SK-N-SH (cell line): Measurements from ENCODE around the gene SNRNP25. TPM values are rescaled to one million over a fixed set of nuclear protein-coding genes. Genes with fewer than 3 reads are reported as not detected.

Experiments used
- CTCF ChIA-PET: fragments of 300-600, 350-600 bp; formaldehyde crosslinking; extraction: SDS; loops from one replicate; lab custom pipeline; 2021; lab: Yijun Ruan, JAX
- POLR2A ChIA-PET: fragments of 350-600 bp; sonication (Branson Sonifier 250); formaldehyde crosslinking; extraction: SDS; loops from one replicate; lab custom pipeline; 2020; ENCODE audit warnings: antibody characterized with exemption, inconsistent platforms; lab: Yijun Ruan, JAX
- DNase-seq: peaks from one replicate; pipeline ENCODE4 v3.0.0; 2012
- H2AFZ ChIP-seq: fragments of 200-600 bp; sonication (generic); 2 replicates; pipeline ENCODE4 v1.8.1; 2016; ENCODE audit warnings: antibody characterized with exemption, mild to moderate bottlenecking, low read depth
- H3F3A ChIP-seq: fragments of 200-600 bp; sonication (generic); replicated peaks from 2 replicates; pipeline ENCODE3; 2016; ENCODE audit warnings: antibody characterized with exemption, mild to moderate bottlenecking; ENCODE audit not compliant: insufficient read depth
- H3K27ac ChIP-seq, 2 experiments: fragments of 200-500 bp in 1 of 2; fragments of 200-600 bp in 1 of 2; sonication (Bioruptor generic) in 1 of 2; sonication (generic), shearing (Covaris generic) in 1 of 2; 2 replicates each; pipeline versions ENCODE4 v1.5.1 to v1.6.1; 2014 to 2016; ENCODE audit warnings: low read depth in 2 of 2, inconsistent platforms in 1 of 2, low read length in 1 of 2, mild to moderate bottlenecking in 1 of 2, mixed read lengths in 1 of 2
- H3K27me3 ChIP-seq: fragments of 200-600 bp; sonication (generic), shearing (Covaris generic); 2 replicates; pipeline ENCODE4 v1.6.1; 2016; ENCODE audit warnings: mixed run types; ENCODE audit not compliant: insufficient read depth
- H3K36me3 ChIP-seq, 2 experiments: fragments of 200-500 bp in 1 of 2; fragments of 200-600 bp in 1 of 2; sonication (Bioruptor generic) in 1 of 2; sonication (generic) in 1 of 2; replicated peaks in 1 of 2; 2 replicates each; pipeline versions ENCODE3 to v1.5.1; 2014 to 2016; ENCODE audit warnings: low read length in 1 of 2, mild to moderate bottlenecking in 1 of 2; ENCODE audit not compliant: insufficient read depth in 2 of 2, control insufficient read depth in 1 of 2
- H3K4me1 ChIP-seq, 2 experiments: fragments of 200-500 bp in 1 of 2; fragments of 200-600 bp in 1 of 2; sonication (Bioruptor generic) in 1 of 2; sonication (generic), shearing (Covaris generic) in 1 of 2; 2 replicates each; pipeline versions ENCODE4 v1.5.1 to v1.6.1; 2014 to 2016; ENCODE audit warnings: low read depth in 1 of 2, low read length in 1 of 2, mixed run types in 1 of 2; ENCODE audit not compliant: insufficient read depth in 2 of 2, control insufficient read depth in 1 of 2
- H3K4me2 ChIP-seq: fragments of 200-600 bp; sonication (generic), shearing (Covaris generic); 2 replicates; pipeline ENCODE4 v1.6.1; 2017; ENCODE audit warnings: mixed run types
- H3K4me3 ChIP-seq, 2 experiments: fragments of 200-500 bp in 1 of 2; fragments of 200-600 bp in 1 of 2; sonication (Bioruptor generic) in 1 of 2; sonication (generic), shearing (Covaris generic) in 1 of 2; 2 replicates each; pipeline versions ENCODE4 v1.5.1 to v1.8.1; 2014 to 2016; ENCODE audit warnings: low read depth in 2 of 2, inconsistent platforms in 1 of 2, low read length in 1 of 2, mild to moderate bottlenecking in 1 of 2, mixed read lengths in 1 of 2, moderate library complexity in 1 of 2
- H3K79me2 ChIP-seq: fragments of 200-600 bp; sonication (generic); 2 replicates; pipeline ENCODE4 v1.8.1; 2017; ENCODE audit warnings: mild to moderate bottlenecking; ENCODE audit not compliant: insufficient read depth
- H3K9ac ChIP-seq: fragments of 200-600 bp; sonication (generic); 2 replicates; pipeline ENCODE4 v1.6.1; 2017; ENCODE audit warnings: mixed run types
- H3K9me2 ChIP-seq: fragments of 200-600 bp; sonication (generic); 2 replicates; pipeline ENCODE4 v1.6.1; 2017; ENCODE audit warnings: mixed run types
- H3K9me3 ChIP-seq: fragments of 200-600 bp; sonication (generic); 2 replicates; pipeline ENCODE4 v1.6.1; 2017; ENCODE audit warnings: mixed run types, mild to moderate bottlenecking, moderate library complexity
- H4K20me1 ChIP-seq: fragments of 200-600 bp; sonication (generic); 2 replicates; pipeline ENCODE4 v1.6.1; 2017; ENCODE audit warnings: mild to moderate bottlenecking, mixed run types; ENCODE audit not compliant: insufficient read depth
- CHD2 ChIP-seq: fragments of 150-350 bp; IDR thresholded peaks from 2 replicates; pipeline ENCODE4 v1.6.1; 2018; ENCODE audit warnings: low read length; ENCODE audit not compliant: partially characterized antibody
- EZH2phosphoT487 ChIP-seq: fragments of 200-600 bp; sonication (generic); IDR thresholded peaks from 2 replicates; pipeline ENCODE4 v1.6.1; 2017; ENCODE audit warnings: low read depth, mixed run types, mild to moderate bottlenecking, antibody characterized with exemption, moderate library complexity, borderline replicate concordance
- FOSL2 ChIP-seq: IDR thresholded peaks from 2 replicates; pipeline ENCODE4 v1.4.0; 2012; ENCODE audit warnings: low read depth, mild to moderate bottlenecking, moderate library complexity, borderline replicate concordance
- FOXJ3 ChIP-seq: sonication (generic); formaldehyde crosslinking; IDR thresholded peaks from 2 replicates; pipeline ENCODE4 v1.5.1; 2020; ENCODE audit warnings: mild to moderate bottlenecking, missing genetic modification reagents
- GABPA ChIP-seq: IDR thresholded peaks from 2 replicates; pipeline ENCODE4 v1.4.0; 2012; ENCODE audit warnings: low read depth, mild to moderate bottlenecking
- JUND ChIP-seq: IDR thresholded peaks from 2 replicates; pipeline ENCODE4 v1.4.0; 2012
- NRF1 ChIP-seq: IDR thresholded peaks from 2 replicates; pipeline ENCODE4 v1.6.1; 2012; ENCODE audit warnings: low read depth, mild to moderate bottlenecking, low read length
- POLR2AphosphoS5 ChIP-seq: IDR thresholded peaks from 2 replicates; pipeline ENCODE4 v1.6.1; 2012; ENCODE audit warnings: low read depth, low read length
- RCOR1 ChIP-seq: fragments of 150-350 bp; IDR thresholded peaks from 2 replicates; pipeline ENCODE4 v1.6.1; 2017; ENCODE audit warnings: antibody characterized with exemption, low read length
- RXRA ChIP-seq: IDR thresholded peaks from 2 replicates; pipeline ENCODE4 v1.4.0; 2012; ENCODE audit warnings: low read depth, mild to moderate bottlenecking, borderline replicate concordance
- SIN3A ChIP-seq: IDR thresholded peaks from 2 replicates; pipeline ENCODE4 v1.6.1; 2012; ENCODE audit warnings: low read depth, mild to moderate bottlenecking, low read length, moderate library complexity, borderline replicate concordance
- SMC3 ChIP-seq: IDR thresholded peaks from 2 replicates; pipeline ENCODE4 v1.6.1; 2012; ENCODE audit warnings: low read depth, low read length, improper control_type of control experiment
- TAF1 ChIP-seq: IDR thresholded peaks from 2 replicates; pipeline ENCODE4 v1.6.1; 2012; ENCODE audit warnings: low read depth, mild to moderate bottlenecking, low read length, moderate library complexity, borderline replicate concordance
- ZBTB33 ChIP-seq: IDR thresholded peaks from 2 replicates; pipeline ENCODE4 v1.4.0; 2012; ENCODE audit warnings: low read depth, borderline replicate concordance
- WGBS: methylation state at CpG from one replicate; pipeline ENCODE4 v1.1.6; 2017; ENCODE audit warnings: low lambda C conversion rate; 5-methylcytosine and 5-hydroxymethylcytosine counted together
- polyA plus RNA-seq, 3 experiments: library from polyadenylated mRNA; depleted of rRNA; stranded (reverse); fragments of >200 nt; gene quantifications; 2 replicates each; pipeline ENCODE4 v1.2.3, GENCODE V29; 2012
- TF ChIP-seq, protein P1 (sequence below): fragments of 150-350 bp; IDR thresholded peaks from 2 replicates; pipeline ENCODE4 v1.6.1; 2017; ENCODE audit warnings: antibody characterized with exemption, low read length, low read depth, borderline replicate concordance
- TF ChIP-seq, protein P2 (sequence below): fragments of 200-600 bp; sonication (generic); IDR thresholded peaks from 2 replicates; pipeline ENCODE4 v1.6.1; 2017; ENCODE audit warnings: antibody characterized with exemption, mild to moderate bottlenecking, moderate library complexity
- TF ChIP-seq, protein P3 (sequence below): fragments of 150-350 bp; IDR thresholded peaks from 2 replicates; pipeline ENCODE4 v1.6.1; 2016; ENCODE audit warnings: mild to moderate bottlenecking, low read depth, low read length
- TF ChIP-seq, protein P4 (sequence below): IDR thresholded peaks from 2 replicates; pipeline ENCODE4; 2012

The SNRNP25 gene
- polyA plus RNA-seq, 1 of the 3 experiments (the other 2 are of a cell fraction): 73.4 TPM

GRCh38 chr16:63466-63865 lies 9.8 kb downstream of the SNRNP25 start:
- no peak overlapping the region for H3K9ac ChIP-seq
- TF ChIP-seq POLR2AphosphoS5: no peak
- H4K20me1 ChIP-seq: peaks cover 40% of the 10 kb centered on the region
- no peak overlapping the region for H2AFZ ChIP-seq
- H3K4me1 ChIP-seq: peaks cover 0 to 3% of the 10 kb centered on the region in 2 experiments; a peak in 1 of 4 replicates
- 80% methylated on average over 1 of the region's 16 CpGs for WGBS
- no peaks in the 10 kb centered on the region for H3K9me2 ChIP-seq
- POLR2A ChIA-PET: interaction anchor here (1.3 to 1.6 kb wide), 2 partner anchors 10 to 33 kb away, joined by 3 to 5 read pairs; partner anchors contain the start of genes POLR3K and SNRNP25
- H3K4me3 ChIP-seq: no peak overlapping the region
- H3K9me3 ChIP-seq: no peaks in the 10 kb centered on the region
- CTCF ChIA-PET: interaction anchor here (1.7 to 21.2 kb wide), 5 partner anchors 9 to 299 kb away, joined by 6 to 793 read pairs (median 46); partner anchors contain the start of genes HBQ1 and RHBDF1
- no peak overlapping the region for H3K27ac ChIP-seq
- no peak overlapping the region for H3K4me2 ChIP-seq
- no peaks in the 10 kb centered on the region for H3K27me3 ChIP-seq
- H3K79me2 ChIP-seq: peaks cover 23% of the 10 kb centered on the region
- DNase-seq: no peak
- H3F3A ChIP-seq: no peaks in the 10 kb centered on the region
- H3K36me3 ChIP-seq: peaks cover 11 to 49% of the 10 kb centered on the region in 2 experiments

DNA sequence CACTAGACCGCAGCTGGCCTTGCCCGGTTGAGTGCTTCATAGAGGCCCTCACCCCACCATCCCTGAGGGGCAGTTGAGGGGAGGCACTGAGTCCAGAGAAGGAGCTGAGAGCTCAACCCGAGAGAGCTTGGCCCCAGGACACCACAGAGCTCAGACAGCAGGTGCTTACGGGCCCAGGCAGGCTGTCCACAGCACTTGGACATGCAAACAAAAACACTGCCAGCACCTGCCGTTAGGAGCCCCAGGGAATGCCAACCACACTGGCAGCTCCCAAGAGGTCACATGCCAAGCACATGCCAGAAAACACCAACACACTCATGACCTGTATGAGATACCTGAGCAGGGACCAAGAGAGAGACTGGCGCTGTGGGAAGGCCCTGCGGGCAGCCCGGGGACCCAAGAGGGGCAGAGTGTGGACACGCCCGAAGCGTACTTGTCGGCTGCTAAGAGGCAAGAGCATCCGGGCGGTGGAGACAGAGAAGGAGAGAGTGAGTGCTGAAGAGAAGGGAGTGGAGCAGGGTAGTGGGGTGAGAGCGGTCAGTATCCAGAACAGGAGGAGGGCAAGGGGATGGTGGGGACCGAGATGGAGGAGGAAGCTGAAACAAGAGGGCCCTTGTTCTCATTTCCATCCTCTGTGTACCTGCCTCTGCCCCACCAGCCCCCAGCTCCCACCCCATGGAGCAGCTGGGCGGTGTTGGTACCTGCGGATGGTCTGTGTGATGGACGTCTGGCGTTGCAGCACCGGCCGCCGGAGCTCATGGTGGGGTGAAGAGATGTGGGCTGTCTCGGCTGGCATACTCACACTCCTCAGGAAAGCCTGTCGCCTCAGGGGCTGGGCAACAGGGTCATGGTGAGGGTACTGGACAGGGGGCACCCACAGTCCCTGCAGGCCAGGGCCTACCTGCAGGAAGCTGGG lies 10.6 kb downstream of the SNRNP25 start:
- whole genome bisulfite sequencing: 90% methylated on average over 21 of the region's 25 CpGs
- Histone ChIP-seq H3K4me2 (no peak overlapping the region), H3K9ac (no peak overlapping the region), H3K27ac (no peak overlapping the region), H3K79me2 (peaks cover 30% of the 10 kb centered on the region), H3K9me3 (no peaks in the 10 kb centered on the region), H3K36me3 (peaks cover 9 to 41% of the 10 kb centered on the region in 2 experiments), H3K4me1 (peaks cover 0 to 3% of the 10 kb centered on the region in 2 experiments; a peak in 1 of 4 replicates), H2AFZ (no peak overlapping the region), H3K27me3 (no peaks in the 10 kb centered on the region), H3F3A (no peaks in the 10 kb centered on the region), H3K9me2 (no peaks in the 10 kb centered on the region), H4K20me1 (peaks cover 48% of the 10 kb centered on the region), H3K4me3 (no peak overlapping the region)
- POLR2A ChIA-PET: interaction anchor here (0.6 to 1.6 kb wide), 2 partner anchors 33 to 136 kb away, joined by 3 to 5 read pairs; no protein-coding TSS in a partner anchor
- CTCF ChIA-PET: interaction anchor here (1.1 to 21.2 kb wide), 10 partner anchors 7 to 299 kb away, joined by 4 to 793 read pairs (median 8); partner anchors contain the start of genes HBQ1 and RHBDF1
- DNase-seq: no peak
- TF ChIP-seq SMC3: no peak
- TF ChIP-seq RXRA: no peak
- TF ChIP-seq, protein P1, sequence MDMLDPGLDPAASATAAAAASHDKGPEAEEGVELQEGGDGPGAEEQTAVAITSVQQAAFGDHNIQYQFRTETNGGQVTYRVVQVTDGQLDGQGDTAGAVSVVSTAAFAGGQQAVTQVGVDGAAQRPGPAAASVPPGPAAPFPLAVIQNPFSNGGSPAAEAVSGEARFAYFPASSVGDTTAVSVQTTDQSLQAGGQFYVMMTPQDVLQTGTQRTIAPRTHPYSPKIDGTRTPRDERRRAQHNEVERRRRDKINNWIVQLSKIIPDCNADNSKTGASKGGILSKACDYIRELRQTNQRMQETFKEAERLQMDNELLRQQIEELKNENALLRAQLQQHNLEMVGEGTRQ: no peak
- no peak for TF ChIP-seq NRF1
- no peak for TF ChIP-seq SIN3A
- no peak for TF ChIP-seq JUND
- TF ChIP-seq CHD2: no peak
- TF ChIP-seq, protein P2, sequence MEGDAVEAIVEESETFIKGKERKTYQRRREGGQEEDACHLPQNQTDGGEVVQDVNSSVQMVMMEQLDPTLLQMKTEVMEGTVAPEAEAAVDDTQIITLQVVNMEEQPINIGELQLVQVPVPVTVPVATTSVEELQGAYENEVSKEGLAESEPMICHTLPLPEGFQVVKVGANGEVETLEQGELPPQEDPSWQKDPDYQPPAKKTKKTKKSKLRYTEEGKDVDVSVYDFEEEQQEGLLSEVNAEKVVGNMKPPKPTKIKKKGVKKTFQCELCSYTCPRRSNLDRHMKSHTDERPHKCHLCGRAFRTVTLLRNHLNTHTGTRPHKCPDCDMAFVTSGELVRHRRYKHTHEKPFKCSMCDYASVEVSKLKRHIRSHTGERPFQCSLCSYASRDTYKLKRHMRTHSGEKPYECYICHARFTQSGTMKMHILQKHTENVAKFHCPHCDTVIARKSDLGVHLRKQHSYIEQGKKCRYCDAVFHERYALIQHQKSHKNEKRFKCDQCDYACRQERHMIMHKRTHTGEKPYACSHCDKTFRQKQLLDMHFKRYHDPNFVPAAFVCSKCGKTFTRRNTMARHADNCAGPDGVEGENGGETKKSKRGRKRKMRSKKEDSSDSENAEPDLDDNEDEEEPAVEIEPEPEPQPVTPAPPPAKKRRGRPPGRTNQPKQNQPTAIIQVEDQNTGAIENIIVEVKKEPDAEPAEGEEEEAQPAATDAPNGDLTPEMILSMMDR: no peak
- TF ChIP-seq, protein P3, sequence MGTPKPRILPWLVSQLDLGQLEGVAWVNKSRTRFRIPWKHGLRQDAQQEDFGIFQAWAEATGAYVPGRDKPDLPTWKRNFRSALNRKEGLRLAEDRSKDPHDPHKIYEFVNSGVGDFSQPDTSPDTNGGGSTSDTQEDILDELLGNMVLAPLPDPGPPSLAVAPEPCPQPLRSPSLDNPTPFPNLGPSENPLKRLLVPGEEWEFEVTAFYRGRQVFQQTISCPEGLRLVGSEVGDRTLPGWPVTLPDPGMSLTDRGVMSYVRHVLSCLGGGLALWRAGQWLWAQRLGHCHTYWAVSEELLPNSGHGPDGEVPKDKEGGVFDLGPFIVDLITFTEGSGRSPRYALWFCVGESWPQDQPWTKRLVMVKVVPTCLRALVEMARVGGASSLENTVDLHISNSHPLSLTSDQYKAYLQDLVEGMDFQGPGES: no peak
- no peak for TF ChIP-seq EZH2phosphoT487
- no peak for TF ChIP-seq GABPA
- TF ChIP-seq, protein P4, sequence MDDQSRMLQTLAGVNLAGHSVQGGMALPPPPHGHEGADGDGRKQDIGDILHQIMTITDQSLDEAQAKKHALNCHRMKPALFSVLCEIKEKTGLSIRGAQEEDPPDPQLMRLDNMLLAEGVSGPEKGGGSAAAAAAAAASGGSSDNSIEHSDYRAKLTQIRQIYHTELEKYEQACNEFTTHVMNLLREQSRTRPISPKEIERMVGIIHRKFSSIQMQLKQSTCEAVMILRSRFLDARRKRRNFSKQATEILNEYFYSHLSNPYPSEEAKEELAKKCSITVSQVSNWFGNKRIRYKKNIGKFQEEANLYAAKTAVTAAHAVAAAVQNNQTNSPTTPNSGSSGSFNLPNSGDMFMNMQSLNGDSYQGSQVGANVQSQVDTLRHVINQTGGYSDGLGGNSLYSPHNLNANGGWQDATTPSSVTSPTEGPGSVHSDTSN: no peak
- TF ChIP-seq POLR2AphosphoS5: no peak
- no peak for TF ChIP-seq RCOR1
- no peak for TF ChIP-seq ZBTB33
- TF ChIP-seq FOSL2: no peak
- no peak for TF ChIP-seq FOXJ3 (CRISPR knock-in tag)
- TF ChIP-seq TAF1: no peak
